ENCODE measurements around the gene CNGA3. TPM values are rescaled to one million over a fixed set of nuclear protein-coding genes. Genes with fewer than 3 reads are reported as not detected.

The CNGA3 gene
- total RNA-seq, 1 experiment from 2014 or later, result not detected

DNA sequence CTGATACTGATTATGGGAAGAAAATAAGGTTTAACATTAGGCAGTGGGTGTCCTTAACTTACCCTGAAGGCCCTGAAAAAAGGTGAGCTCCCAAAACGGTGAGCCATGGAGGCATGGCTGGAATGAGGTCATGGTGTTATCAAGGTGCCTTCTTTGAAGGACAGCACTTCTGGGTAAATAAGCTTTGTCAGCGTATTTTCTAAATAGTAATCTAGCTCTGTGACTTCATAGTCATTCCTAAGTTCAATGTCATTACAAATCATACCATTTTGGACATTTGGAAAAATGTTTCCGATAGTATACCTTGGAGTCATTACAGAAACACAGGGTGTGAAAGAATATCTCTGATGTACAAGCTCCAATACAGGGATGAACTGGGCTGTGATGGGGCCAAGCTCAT, 35.2 kb upstream of the CNGA3 start:
- no peak overlapping the region for H2BK12ac ChIP-seq (ENCODE audit: insufficient read length, low read depth, low read length)
- no peak overlapping the region for H3K4ac ChIP-seq (ENCODE audit: low read depth, low read length)
- peaks cover 6% of the 10 kb centered on the region for H3K27me3 Mint-ChIP-seq (ENCODE audit: low read depth)
- no peaks in the 10 kb centered on the region; a peak in 1 of 5 replicates for H3K9me3 Mint-ChIP-seq
- no peak overlapping the region for H3K4me2 ChIP-seq (ENCODE audit: insufficient read depth, insufficient read length, low read length)
- H3K27me3 ChIP-seq (ENCODE audit: insufficient read depth, low read length), result no peaks in the 10 kb centered on the region
- no peak overlapping the region for H3K9ac ChIP-seq (ENCODE audit: extremely low read depth, insufficient read length, low read length)
- H2AFZ ChIP-seq (ENCODE audit: low read length), result no peak overlapping the region
- peaks cover 18 to 30% of the 10 kb centered on the region in 2 experiments for H3K4me1 Mint-ChIP-seq
- no peak overlapping the region for H3K27ac ChIP-seq (ENCODE audit: insufficient read length, low read depth, low read length)
- no peaks in the 10 kb centered on the region for H3K9me3 ChIP-seq (ENCODE audit: control insufficient read depth, low read depth, low read length)
- no peak for DNase-seq
- H2BK120ac ChIP-seq (ENCODE audit: low read depth, low read length, poor library complexity, severe bottlenecking), result no peak overlapping the region
- H3K56ac ChIP-seq (ENCODE audit: insufficient read length, low read depth, low read length), result no peak overlapping the region
- no peak overlapping the region for H3K27ac Mint-ChIP-seq
- H2AK5ac ChIP-seq (ENCODE audit: insufficient read length, low read length), result no peak overlapping the region
- no peak overlapping the region for H4K5ac ChIP-seq (ENCODE audit: insufficient read length, low read depth, low read length)
- H3K14ac ChIP-seq (ENCODE audit: insufficient read depth, low read length), result no peak overlapping the region
- no CpG with 5 or more reads among the region's 3 CpGs for WGBS (ENCODE audit: extremely low coverage, insufficient read length, low lambda C conversion rate)
- no peak overlapping the region for H3K4me3 Mint-ChIP-seq
- TF ChIP-seq, protein P1, sequence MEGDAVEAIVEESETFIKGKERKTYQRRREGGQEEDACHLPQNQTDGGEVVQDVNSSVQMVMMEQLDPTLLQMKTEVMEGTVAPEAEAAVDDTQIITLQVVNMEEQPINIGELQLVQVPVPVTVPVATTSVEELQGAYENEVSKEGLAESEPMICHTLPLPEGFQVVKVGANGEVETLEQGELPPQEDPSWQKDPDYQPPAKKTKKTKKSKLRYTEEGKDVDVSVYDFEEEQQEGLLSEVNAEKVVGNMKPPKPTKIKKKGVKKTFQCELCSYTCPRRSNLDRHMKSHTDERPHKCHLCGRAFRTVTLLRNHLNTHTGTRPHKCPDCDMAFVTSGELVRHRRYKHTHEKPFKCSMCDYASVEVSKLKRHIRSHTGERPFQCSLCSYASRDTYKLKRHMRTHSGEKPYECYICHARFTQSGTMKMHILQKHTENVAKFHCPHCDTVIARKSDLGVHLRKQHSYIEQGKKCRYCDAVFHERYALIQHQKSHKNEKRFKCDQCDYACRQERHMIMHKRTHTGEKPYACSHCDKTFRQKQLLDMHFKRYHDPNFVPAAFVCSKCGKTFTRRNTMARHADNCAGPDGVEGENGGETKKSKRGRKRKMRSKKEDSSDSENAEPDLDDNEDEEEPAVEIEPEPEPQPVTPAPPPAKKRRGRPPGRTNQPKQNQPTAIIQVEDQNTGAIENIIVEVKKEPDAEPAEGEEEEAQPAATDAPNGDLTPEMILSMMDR (conservative IDR thresholded peaks at IDR 0.05), result no peak
- H3K36me3 Mint-ChIP-seq (ENCODE audit: insufficient read depth in 1 of 3, low read depth in 3 of 3), result no peaks in the 10 kb centered on the region
- no peak overlapping the region for H3K18ac ChIP-seq (ENCODE audit: insufficient read length, low read depth, low read length)
- H3K23ac ChIP-seq (ENCODE audit: insufficient read length, low read depth, low read length), result no peak overlapping the region
- no peak overlapping the region for H2BK15ac ChIP-seq (ENCODE audit: low read depth, low read length)
- no peak overlapping the region for H4K8ac ChIP-seq (replicated peaks; ENCODE audit: insufficient read length, low read depth, low read length)
- no peak overlapping the region for H2BK20ac ChIP-seq (ENCODE audit: low read depth, low read length, poor library complexity, severe bottlenecking)
- no peaks in the 10 kb centered on the region for H4K20me1 ChIP-seq (ENCODE audit: control insufficient read depth, insufficient read depth, insufficient read length)
- H2BK5ac ChIP-seq (ENCODE audit: insufficient read length, low read length), result no peak overlapping the region
- H3K23me2 ChIP-seq (ENCODE audit: insufficient read length, low read depth, low read length, poor library complexity, severe bottlenecking), result no peaks in the 10 kb centered on the region
- H3K79me2 ChIP-seq (ENCODE audit: insufficient read depth, low read length), result no peaks in the 10 kb centered on the region
- H3T11ph ChIP-seq (ENCODE audit: low read length), result no peak overlapping the region
- no peaks in the 10 kb centered on the region for H3K4me1 ChIP-seq (ENCODE audit: insufficient read depth, low read length)
- no peaks in the 10 kb centered on the region for H3K79me1 ChIP-seq (ENCODE audit: insufficient read depth, low read depth, low read length, poor library complexity, severe bottlenecking)
- H4K91ac ChIP-seq (ENCODE audit: insufficient read length, low read depth, low read length), result no peak overlapping the region
